ENCODE data around the gene SSUH2. TPM values are rescaled to one million over a fixed set of nuclear protein-coding genes. Genes with fewer than 3 reads are reported as not detected.
A peak's percentile ranks its signal among the peaks of the same experiment; 100 is the strongest.

SSUH2 gene
- total and polyA plus RNA-seq, 2 of the 13 experiments (the other 11 are each of a cell fraction or from before 2014, with no cell fraction given), result 38.1 to 136 TPM

GRCh38 chr3:8604988-8605387, 39.6 kb downstream of the SSUH2 start:
- no peaks in the 10 kb centered on the region for H4K20me1 ChIP-seq (ENCODE audit: insufficient read depth, low read length)
- no peaks in the 10 kb centered on the region for H3K79me2 ChIP-seq (ENCODE audit: insufficient read depth, low read length)
- no peak overlapping the region for H3K9ac ChIP-seq (ENCODE audit: insufficient read depth, low read depth, low read length)
- no peaks in the 10 kb centered on the region for H3K27me3 ChIP-seq (ENCODE audit: control insufficient read depth in 1 of 2, insufficient read depth in 2 of 2, low read length in 2 of 2)
- DNase-seq (ENCODE audit: low spot score) (no peak), ATAC-seq (no peak), FAIRE-seq (no peak)
- H3K27ac ChIP-seq (ENCODE audit: extremely low read length, insufficient read depth, low read length), result no peak overlapping the region
- ChIA-PET POLR2A (no interaction called here), CTCF (ENCODE audit: low intra/inter-chr PET ratio, low total read pairs) (no interaction called here)
- TF ChIP-seq ZNF629 (CRISPR knock-in tag; conservative IDR thresholded peaks at IDR 0.05), result peak; percentile 69; the same call in 1 of the 2 replicates
- TF ChIP-seq MAFK (conservative IDR thresholded peaks at IDR 0.05 in 1 of 2, IDR thresholded peaks at IDR 0.05 in 1 of 2; ENCODE audit: low read length in 2 of 2), result peak; percentile 55 to 70
- TF ChIP-seq, protein P1, sequence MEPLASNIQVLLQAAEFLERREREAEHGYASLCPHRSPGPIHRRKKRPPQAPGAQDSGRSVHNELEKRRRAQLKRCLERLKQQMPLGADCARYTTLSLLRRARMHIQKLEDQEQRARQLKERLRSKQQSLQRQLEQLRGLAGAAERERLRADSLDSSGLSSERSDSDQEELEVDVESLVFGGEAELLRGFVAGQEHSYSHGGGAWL (CRISPR knock-in tag; IDR thresholded peaks at IDR 0.05), result no peak
- peak; percentile 57; the same call in 1 of the 2 replicates for TF ChIP-seq MAFF (IDR thresholded peaks at IDR 0.05; ENCODE audit: low read depth, low read length)
- H3K4me2 ChIP-seq (ENCODE audit: low read depth, low read length), result no peak overlapping the region
- 20% methylated on average over 3 of the region's 3 CpGs for WGBS (ENCODE audit: low lambda C conversion rate)
- intact Hi-C loops (cut with micrococcal nuclease; ENCODE audit: unreplicated experiment) (loop anchor here (10.0 kb wide), 1 partner anchor 100 kb away; the partner anchor contains the start of gene LMCD1), in situ Hi-C loops (cut with HindIII; ENCODE audit: extremely low pct_ligation_motif_present, low pct_unique_long_range_greater_than_20kb) (loop anchor here (10.0 kb wide), 1 partner anchor 280 kb away; no protein-coding TSS in a partner anchor)
- peaks cover 14% of the 10 kb centered on the region; the same call in 1 of the 2 replicates for H3K4me1 ChIP-seq (ENCODE audit: insufficient read depth, low read length)
- H3K4me3 ChIP-seq (replicated peaks in 1 of 3; ENCODE audit: insufficient read depth in 1 of 3, low read depth in 2 of 3, low read length in 3 of 3), result no peak overlapping the region
- H3K36me3 ChIP-seq (replicated peaks in 1 of 2; ENCODE audit: control insufficient read depth in 1 of 2, insufficient read depth in 2 of 2, low read length in 2 of 2), result no peaks in the 10 kb centered on the region
- no peak overlapping the region for H2AFZ ChIP-seq (ENCODE audit: low read length)
- no peaks in the 10 kb centered on the region for H3K9me3 ChIP-seq (ENCODE audit: low read length)
- no TSS peak for BruUV-seq (replicated peaks)

- no peak overlapping the region for H3K4me2 ChIP-seq (ENCODE audit: low read depth, low read length)
- no peaks in the 10 kb centered on the region for H3K36me3 ChIP-seq (replicated peaks in 1 of 2; ENCODE audit: control insufficient read depth in 1 of 2, insufficient read depth in 2 of 2, low read length in 2 of 2)
- no peaks in the 10 kb centered on the region for H3K9me3 ChIP-seq (ENCODE audit: low read length)
- BruUV-seq (replicated peaks), result no TSS peak
- no peak for DNase-seq (ENCODE audit: low spot score)
- H3K27me3 ChIP-seq (ENCODE audit: control insufficient read depth in 1 of 2, insufficient read depth in 2 of 2, low read length in 2 of 2), result no peaks in the 10 kb centered on the region
- no peak for TF ChIP-seq SOX6 (IDR thresholded peaks at IDR 0.05)
- no peak for TF ChIP-seq SOX6 (CRISPR knock-in tag; IDR thresholded peaks at IDR 0.05)
- TF ChIP-seq SIX1 (CRISPR knock-in tag; IDR thresholded peaks at IDR 0.05; ENCODE audit: borderline replicate concordance), result no peak
- TF ChIP-seq SOX5 (CRISPR knock-in tag; IDR thresholded peaks at IDR 0.05; ENCODE audit: borderline replicate concordance), result no peak
- TF ChIP-seq AHDC1 (CRISPR knock-in tag; IDR thresholded peaks at IDR 0.05; ENCODE audit: borderline replicate concordance), result no peak
- H3K4me1 ChIP-seq (ENCODE audit: insufficient read depth, low read length), result peaks cover 14% of the 10 kb centered on the region; the same call in 1 of the 2 replicates
- H3K27ac ChIP-seq (ENCODE audit: extremely low read length, insufficient read depth, low read length), result no peak overlapping the region
- FAIRE-seq, result no peak
- H3K9ac ChIP-seq (ENCODE audit: insufficient read depth, low read depth, low read length), result no peak overlapping the region
- intact Hi-C loops (cut with micrococcal nuclease; ENCODE audit: unreplicated experiment) (loop anchor here (10.0 kb wide), 1 partner anchor 99 kb away; the partner anchor contains the start of gene LMCD1), in situ Hi-C loops (cut with HindIII; ENCODE audit: extremely low pct_ligation_motif_present, low pct_unique_long_range_greater_than_20kb) (loop anchor here (10.0 kb wide), 1 partner anchor 279 kb away; no protein-coding TSS in a partner anchor)
- POLR2A ChIA-PET, result no interaction called here
- no peak for ATAC-seq
- no peak overlapping the region for H2AFZ ChIP-seq (ENCODE audit: low read length)
- H4K20me1 ChIP-seq (ENCODE audit: insufficient read depth, low read length), result no peaks in the 10 kb centered on the region
- CTCF ChIA-PET (ENCODE audit: low intra/inter-chr PET ratio, low total read pairs), result no interaction called here
- H3K4me3 ChIP-seq (replicated peaks in 1 of 3; ENCODE audit: insufficient read depth in 1 of 3, low read depth in 2 of 3, low read length in 3 of 3), result no peak overlapping the region
- no peaks in the 10 kb centered on the region for H3K79me2 ChIP-seq (ENCODE audit: insufficient read depth, low read length)
- 59% methylated on average over 7 of the region's 7 CpGs for WGBS (ENCODE audit: low lambda C conversion rate)
Observed at GRCh38 chr3:8604006-8604405, 40.6 kb downstream of the SSUH2 start.

All from HepG2 (cell line).